GM23338 (cell line): ENCODE results near the gene LINGO1. TPM values are rescaled to one million over a fixed set of nuclear protein-coding genes. Genes with fewer than 3 reads are reported as not detected.

Source experiments
- CREB1 ChIP-seq: fragments of 250-450 bp; sonication (Bioruptor Pico); IDR thresholded peaks from 2 replicates; pipeline ENCODE4 v1.5.0; 2020; ENCODE audit warnings: low read depth, mild to moderate bottlenecking, moderate library complexity
- EZH2 ChIP-seq: fragments of 200-600 bp; sonication (generic); IDR thresholded peaks from one replicate; pipeline ENCODE4 v1.8.0; 2017; ENCODE audit warnings: antibody characterized with exemption, mild to moderate bottlenecking, low read depth; ENCODE audit not compliant: unreplicated experiment
- EZH2phosphoT487 ChIP-seq: fragments of 200-600 bp; sonication (generic); IDR thresholded peaks from one replicate; pipeline ENCODE4 v1.8.1; 2018; ENCODE audit warnings: antibody characterized with exemption; ENCODE audit not compliant: unreplicated experiment
- JUNB ChIP-seq: IDR thresholded peaks from one replicate; pipeline ENCODE4 v1.6.1; 2016; ENCODE audit warnings: antibody characterized with exemption; ENCODE audit not compliant: unreplicated experiment
- POLR2AphosphoS5 ChIP-seq: IDR thresholded peaks from 2 replicates; pipeline ENCODE4 v1.6.1; 2016; ENCODE audit warnings: antibody characterized with exemption, low read depth
- ZNF114 ChIP-seq: fragments of 250-450 bp; sonication (Bioruptor Pico); IDR thresholded peaks from 2 replicates; pipeline ENCODE4 v1.5.0; 2020; ENCODE audit warnings: mild to moderate bottlenecking, moderate library complexity
- ZNF331 ChIP-seq: fragments of 250-450 bp; sonication (Bioruptor Pico); IDR thresholded peaks from 2 replicates; pipeline ENCODE4 v1.5.0; 2020; ENCODE audit warnings: low read depth, mild to moderate bottlenecking, moderate library complexity
- ZNF462 ChIP-seq: fragments of 250-450 bp; sonication (Bioruptor Pico); IDR thresholded peaks from 2 replicates; pipeline ENCODE4 v1.5.0; 2020; ENCODE audit warnings: mild to moderate bottlenecking, moderate library complexity
- polyA plus RNA-seq: library from polyadenylated mRNA; unstranded; fragments of >200 nt; fragmentation: Nextera tagmentation; extraction: Ambion mirVana; gene quantifications from 2 replicates; pipeline ENCODE4 v1.2.1, GENCODE V29; 2016
- total RNA-seq: library from RNA; depleted of rRNA; stranded (reverse); fragments of >200 nt; shearing (Covaris generic); gene quantifications from 2 replicates; pipeline ENCODE4 v1.2.3, GENCODE V29; 2014
- TF ChIP-seq, protein P1 (sequence below): IDR thresholded peaks from one replicate; pipeline ENCODE4 v1.6.1; 2018; ENCODE audit warnings: antibody characterized with exemption; ENCODE audit not compliant: unreplicated experiment
- TF ChIP-seq, protein P2 (sequence below): IDR thresholded peaks from 2 replicates; pipeline ENCODE4 v1.6.1; 2016; ENCODE audit warnings: antibody characterized with exemption

Gene LINGO1
- total and polyA plus RNA-seq, 2 experiments from 2014 or later = 16.9 to 63.1 TPM

GRCh38 chr15:77623755-77624524 is 8.8 kb downstream of the LINGO1 start (continued):
- no peak for TF ChIP-seq ZNF462 (CRISPR knock-in tag)
- no peak for TF ChIP-seq ZNF331 (CRISPR knock-in tag)
- TF ChIP-seq JUNB = no peak
- TF ChIP-seq CREB1 (CRISPR knock-in tag) = no peak
- TF ChIP-seq, protein P1, sequence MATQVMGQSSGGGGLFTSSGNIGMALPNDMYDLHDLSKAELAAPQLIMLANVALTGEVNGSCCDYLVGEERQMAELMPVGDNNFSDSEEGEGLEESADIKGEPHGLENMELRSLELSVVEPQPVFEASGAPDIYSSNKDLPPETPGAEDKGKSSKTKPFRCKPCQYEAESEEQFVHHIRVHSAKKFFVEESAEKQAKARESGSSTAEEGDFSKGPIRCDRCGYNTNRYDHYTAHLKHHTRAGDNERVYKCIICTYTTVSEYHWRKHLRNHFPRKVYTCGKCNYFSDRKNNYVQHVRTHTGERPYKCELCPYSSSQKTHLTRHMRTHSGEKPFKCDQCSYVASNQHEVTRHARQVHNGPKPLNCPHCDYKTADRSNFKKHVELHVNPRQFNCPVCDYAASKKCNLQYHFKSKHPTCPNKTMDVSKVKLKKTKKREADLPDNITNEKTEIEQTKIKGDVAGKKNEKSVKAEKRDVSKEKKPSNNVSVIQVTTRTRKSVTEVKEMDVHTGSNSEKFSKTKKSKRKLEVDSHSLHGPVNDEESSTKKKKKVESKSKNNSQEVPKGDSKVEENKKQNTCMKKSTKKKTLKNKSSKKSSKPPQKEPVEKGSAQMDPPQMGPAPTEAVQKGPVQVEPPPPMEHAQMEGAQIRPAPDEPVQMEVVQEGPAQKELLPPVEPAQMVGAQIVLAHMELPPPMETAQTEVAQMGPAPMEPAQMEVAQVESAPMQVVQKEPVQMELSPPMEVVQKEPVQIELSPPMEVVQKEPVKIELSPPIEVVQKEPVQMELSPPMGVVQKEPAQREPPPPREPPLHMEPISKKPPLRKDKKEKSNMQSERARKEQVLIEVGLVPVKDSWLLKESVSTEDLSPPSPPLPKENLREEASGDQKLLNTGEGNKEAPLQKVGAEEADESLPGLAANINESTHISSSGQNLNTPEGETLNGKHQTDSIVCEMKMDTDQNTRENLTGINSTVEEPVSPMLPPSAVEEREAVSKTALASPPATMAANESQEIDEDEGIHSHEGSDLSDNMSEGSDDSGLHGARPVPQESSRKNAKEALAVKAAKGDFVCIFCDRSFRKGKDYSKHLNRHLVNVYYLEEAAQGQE = no peak
- no peak for TF ChIP-seq ZNF114 (CRISPR knock-in tag)
- TF ChIP-seq EZH2 = no peak
- TF ChIP-seq EZH2phosphoT487 = no peak
- TF ChIP-seq, protein P2, sequence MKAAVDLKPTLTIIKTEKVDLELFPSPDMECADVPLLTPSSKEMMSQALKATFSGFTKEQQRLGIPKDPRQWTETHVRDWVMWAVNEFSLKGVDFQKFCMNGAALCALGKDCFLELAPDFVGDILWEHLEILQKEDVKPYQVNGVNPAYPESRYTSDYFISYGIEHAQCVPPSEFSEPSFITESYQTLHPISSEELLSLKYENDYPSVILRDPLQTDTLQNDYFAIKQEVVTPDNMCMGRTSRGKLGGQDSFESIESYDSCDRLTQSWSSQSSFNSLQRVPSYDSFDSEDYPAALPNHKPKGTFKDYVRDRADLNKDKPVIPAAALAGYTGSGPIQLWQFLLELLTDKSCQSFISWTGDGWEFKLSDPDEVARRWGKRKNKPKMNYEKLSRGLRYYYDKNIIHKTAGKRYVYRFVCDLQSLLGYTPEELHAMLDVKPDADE = no peak
- no peak for TF ChIP-seq POLR2AphosphoS5
